WTC11 (cell line): ENCODE results near the gene WRAP53. TPM values are rescaled to one million over a fixed set of nuclear protein-coding genes. Genes with fewer than 3 reads are reported as not detected.

Source experiments
- ATAC-seq: fragments of 200-7000 bp; cut with Tn5 transposase; 2 replicates; pipeline ENCODE4 v1.10.0; 2021; ENCODE audit warnings: mild to moderate bottlenecking, moderate library complexity
- CTCF ChIA-PET: fragments of 300-600 bp; sonication (Branson Sonifier 250); formaldehyde crosslinking; loops from one replicate; lab custom pipeline; 2021; ENCODE audit warnings: antibody characterized with exemption; lab: Charles Lee
- POLR2A ChIA-PET: fragments of 350-600 bp; sonication (Branson Sonifier 250); formaldehyde crosslinking; loops from one replicate; lab custom pipeline; 2021; ENCODE audit warnings: antibody characterized with exemption; lab: Charles Lee
- DNase-seq: peaks from one replicate; pipeline ENCODE4 v3.0.0; 2021; ENCODE audit warnings: low spot score
- H3K27ac Mint-ChIP-seq: 2 replicates; pipeline ENCODE4 v1.8.0; 2021; ENCODE audit warnings: mixed read lengths
- H3K27me3 Mint-ChIP-seq: 2 replicates; pipeline ENCODE4 v1.8.0; 2021; ENCODE audit warnings: low read depth, mild to moderate bottlenecking, moderate library complexity, mixed read lengths
- H3K36me3 Mint-ChIP-seq: 2 replicates; pipeline ENCODE4 v1.8.0; 2021; ENCODE audit warnings: mixed read lengths
- H3K4me1 Mint-ChIP-seq: 2 replicates; pipeline ENCODE4 v1.8.0; 2022; ENCODE audit warnings: mixed read lengths
- H3K4me3 Mint-ChIP-seq: 2 replicates; pipeline ENCODE4 v1.8.0; 2021; ENCODE audit warnings: mild to moderate bottlenecking, moderate library complexity, mixed read lengths
- H3K9me3 Mint-ChIP-seq: 2 replicates; pipeline ENCODE4 v1.8.0; 2021; ENCODE audit warnings: mixed read lengths
- CBFB ChIP-seq: sonication (generic); formaldehyde crosslinking; IDR thresholded peaks from 2 replicates; pipeline ENCODE4 v1.8.1; 2022; ENCODE audit warnings: mild to moderate bottlenecking, low read depth, missing genetic modification reagents
- CDX4 ChIP-seq: fragments of 250-450 bp; sonication (Bioruptor Pico); IDR thresholded peaks from 2 replicates; pipeline ENCODE4 v1.9.0; 2021; ENCODE audit warnings: moderate library complexity, mild to moderate bottlenecking, inconsistent platforms, borderline replicate concordance
- FOXP1 ChIP-seq: sonication (generic); formaldehyde crosslinking; IDR thresholded peaks from 2 replicates; pipeline ENCODE4 v1.8.0; 2022; ENCODE audit warnings: missing genetic modification reagents, mild to moderate bottlenecking, moderate library complexity, borderline replicate concordance
- IRF1 ChIP-seq: sonication (generic); formaldehyde crosslinking; IDR thresholded peaks from 2 replicates; pipeline ENCODE4 v1.8.0; 2023; ENCODE audit warnings: missing genetic modification reagents
- MLX ChIP-seq: sonication (generic); formaldehyde crosslinking; IDR thresholded peaks from 2 replicates; pipeline ENCODE4 v1.8.1; 2023; ENCODE audit warnings: mild to moderate bottlenecking, missing genetic modification reagents, moderate library complexity
- SMAD4 ChIP-seq: sonication (generic); formaldehyde crosslinking; IDR thresholded peaks from 2 replicates; pipeline ENCODE4 v1.8.0; 2022; ENCODE audit warnings: mild to moderate bottlenecking, missing genetic modification reagents
- USF2 ChIP-seq: sonication (generic); formaldehyde crosslinking; IDR thresholded peaks from 2 replicates; pipeline ENCODE4 v1.8.1; 2023; ENCODE audit warnings: mild to moderate bottlenecking, missing genetic modification reagents, moderate library complexity
- ZBTB21 ChIP-seq: sonication (generic); formaldehyde crosslinking; IDR thresholded peaks from 2 replicates; pipeline ENCODE4 v1.8.1; 2023; ENCODE audit warnings: mild to moderate bottlenecking, missing genetic modification reagents, borderline replicate concordance
- ZNF219 ChIP-seq: sonication (generic); formaldehyde crosslinking; IDR thresholded peaks from 2 replicates; pipeline ENCODE4 v1.8.0; 2023; ENCODE audit warnings: missing genetic modification reagents, mild to moderate bottlenecking, borderline replicate concordance
- ZNF396 ChIP-seq: fragments of 250-450 bp; sonication (Bioruptor Pico); IDR thresholded peaks from 2 replicates; pipeline ENCODE4 v1.8.0; 2021; ENCODE audit warnings: mild to moderate bottlenecking, moderate library complexity, borderline replicate concordance
- ZNF425 ChIP-seq: fragments of 250-450 bp; sonication (Bioruptor Pico); conservative IDR thresholded peaks from 2 replicates; pipeline ENCODE4 v1.9.0; 2021; ENCODE audit warnings: mild to moderate bottlenecking
- ZNF512 ChIP-seq: sonication (generic); formaldehyde crosslinking; IDR thresholded peaks from 2 replicates; pipeline ENCODE4 v1.8.1; 2022; ENCODE audit warnings: missing genetic modification reagents, borderline replicate concordance
- total RNA-seq: library from RNA; stranded (reverse); gene quantifications from 3 replicates; pipeline ENCODE4 v1.2.3, GENCODE V29; 2021
- TF ChIP-seq, protein P1 (sequence below): sonication (generic); formaldehyde crosslinking; conservative IDR thresholded peaks from 2 replicates; pipeline ENCODE4 v1.8.1; 2022; ENCODE audit warnings: mild to moderate bottlenecking, missing genetic modification reagents
- TF ChIP-seq, protein P2 (sequence below): fragments of 250-450 bp; sonication (Bioruptor Pico); IDR thresholded peaks from 2 replicates; pipeline ENCODE4 v1.8.0; 2021; ENCODE audit warnings: mild to moderate bottlenecking
- TF ChIP-seq, protein P3 (sequence below): sonication (generic); formaldehyde crosslinking; IDR thresholded peaks from 2 replicates; pipeline ENCODE4 v1.8.0; 2022; ENCODE audit warnings: mild to moderate bottlenecking, missing genetic modification reagents

The WRAP53 gene
- total RNA-seq, 1 experiment from 2014 or later: 37.2 TPM

DNA sequence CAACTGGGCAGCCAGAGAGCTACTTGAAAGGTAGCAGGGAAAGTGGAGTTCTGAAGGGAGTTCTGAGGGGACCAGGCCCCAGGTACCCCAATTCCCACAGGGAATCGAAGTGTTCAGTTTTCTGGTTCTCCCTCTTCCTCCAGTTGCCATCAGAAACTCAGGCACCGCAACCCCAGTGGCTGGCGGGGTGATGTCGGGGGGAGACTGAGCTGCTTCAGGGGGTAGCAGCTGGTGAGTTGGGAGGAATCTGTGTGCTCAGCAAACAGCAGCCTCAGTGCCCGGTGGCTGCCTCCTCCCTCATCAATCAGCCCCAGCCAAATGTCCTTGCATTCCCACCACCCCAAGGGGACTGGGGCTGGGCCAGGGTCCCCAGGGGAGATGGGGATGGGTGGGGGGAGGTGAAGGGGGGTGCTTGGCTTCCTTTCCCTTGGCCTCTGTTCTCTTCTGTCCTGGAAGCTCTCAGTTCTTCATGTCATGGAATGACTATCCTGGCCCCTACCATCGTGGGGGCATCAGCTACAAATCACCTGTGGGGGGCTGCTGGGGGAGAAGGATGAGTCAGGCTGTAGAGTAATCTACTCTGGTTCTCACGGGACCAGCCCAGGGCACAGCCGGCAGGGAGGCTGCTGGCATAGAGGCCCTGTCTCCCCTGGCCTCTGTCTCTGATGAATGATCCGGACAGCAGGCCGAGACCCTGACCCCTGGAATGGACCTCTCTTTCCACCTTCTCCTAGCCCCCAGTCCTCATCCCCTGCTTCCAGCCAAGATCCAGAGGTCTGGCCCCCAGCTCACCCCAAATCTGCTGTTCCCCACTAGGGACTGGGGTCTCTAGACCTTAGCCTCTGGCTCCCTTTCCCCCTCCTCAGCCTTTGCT, 26.7 kb downstream of the WRAP53 start:
- no peaks in the 10 kb centered on the region for H3K9me3 Mint-ChIP-seq
- ATAC-seq: no peak
- H3K27me3 Mint-ChIP-seq: peaks cover 38% of the 10 kb centered on the region
- no peak overlapping the region for H3K4me3 Mint-ChIP-seq
- POLR2A ChIA-PET: no interaction called here
- CTCF ChIA-PET: interaction anchor here (1.0 to 8.0 kb wide), 7 partner anchors 9 to 128 kb away, joined by 3 to 120 read pairs (median 17); partner anchors contain the start of genes ATP1B2, EFNB3, SOX15 and TP53
- 0 out of 2 replicates have a peak overlapping the region, but pooled peaks have one; percentile 8 for H3K27ac Mint-ChIP-seq
- H3K4me1 Mint-ChIP-seq: peaks cover 46% of the 10 kb centered on the region
- no peaks in the 10 kb centered on the region for H3K36me3 Mint-ChIP-seq
- TF ChIP-seq ZNF219 (CRISPR knock-in tag): no peak
- no peak for TF ChIP-seq USF2
- TF ChIP-seq SMAD4 (CRISPR knock-in tag): no peak
- TF ChIP-seq, protein P1, sequence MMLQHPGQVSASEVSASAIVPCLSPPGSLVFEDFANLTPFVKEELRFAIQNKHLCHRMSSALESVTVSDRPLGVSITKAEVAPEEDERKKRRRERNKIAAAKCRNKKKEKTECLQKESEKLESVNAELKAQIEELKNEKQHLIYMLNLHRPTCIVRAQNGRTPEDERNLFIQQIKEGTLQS (CRISPR knock-in tag): no peak
- TF ChIP-seq FOXP1 (CRISPR knock-in tag): no peak
- TF ChIP-seq ZNF396 (CRISPR knock-in tag): no peak
- TF ChIP-seq CBFB (CRISPR knock-in tag): no peak
- TF ChIP-seq, protein P2, sequence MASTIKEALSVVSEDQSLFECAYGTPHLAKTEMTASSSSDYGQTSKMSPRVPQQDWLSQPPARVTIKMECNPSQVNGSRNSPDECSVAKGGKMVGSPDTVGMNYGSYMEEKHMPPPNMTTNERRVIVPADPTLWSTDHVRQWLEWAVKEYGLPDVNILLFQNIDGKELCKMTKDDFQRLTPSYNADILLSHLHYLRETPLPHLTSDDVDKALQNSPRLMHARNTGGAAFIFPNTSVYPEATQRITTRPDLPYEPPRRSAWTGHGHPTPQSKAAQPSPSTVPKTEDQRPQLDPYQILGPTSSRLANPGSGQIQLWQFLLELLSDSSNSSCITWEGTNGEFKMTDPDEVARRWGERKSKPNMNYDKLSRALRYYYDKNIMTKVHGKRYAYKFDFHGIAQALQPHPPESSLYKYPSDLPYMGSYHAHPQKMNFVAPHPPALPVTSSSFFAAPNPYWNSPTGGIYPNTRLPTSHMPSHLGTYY (CRISPR knock-in tag): no peak
- no peak for TF ChIP-seq ZBTB21 (CRISPR knock-in tag)
- no peak for TF ChIP-seq MLX (CRISPR knock-in tag)
- TF ChIP-seq ZNF512 (CRISPR knock-in tag): no peak
- TF ChIP-seq ZNF425 (CRISPR knock-in tag): no peak
- TF ChIP-seq, protein P3, sequence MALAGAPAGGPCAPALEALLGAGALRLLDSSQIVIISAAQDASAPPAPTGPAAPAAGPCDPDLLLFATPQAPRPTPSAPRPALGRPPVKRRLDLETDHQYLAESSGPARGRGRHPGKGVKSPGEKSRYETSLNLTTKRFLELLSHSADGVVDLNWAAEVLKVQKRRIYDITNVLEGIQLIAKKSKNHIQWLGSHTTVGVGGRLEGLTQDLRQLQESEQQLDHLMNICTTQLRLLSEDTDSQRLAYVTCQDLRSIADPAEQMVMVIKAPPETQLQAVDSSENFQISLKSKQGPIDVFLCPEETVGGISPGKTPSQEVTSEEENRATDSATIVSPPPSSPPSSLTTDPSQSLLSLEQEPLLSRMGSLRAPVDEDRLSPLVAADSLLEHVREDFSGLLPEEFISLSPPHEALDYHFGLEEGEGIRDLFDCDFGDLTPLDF: no peak
- no peak for TF ChIP-seq CDX4 (CRISPR knock-in tag)
- TF ChIP-seq IRF1 (CRISPR knock-in tag): no peak
- TF ChIP-seq, all 79 proteins: peak for 0
- DNase-seq: no peak
